Myocyte (in vitro differentiated cells): ENCODE measurements around the gene KRTAP5-5. TPM values are rescaled to one million over a fixed set of nuclear protein-coding genes. Genes with fewer than 3 reads are reported as not detected.
"Not testable (repeated sequence)": the region's sequence is repeated elsewhere in the genome, so short reads cannot be mapped to it uniquely, and the experiment has no call there.

Source experiments
- DNase-seq: peaks from one replicate; pipeline ENCODE4 v3.0.0-alpha.2; 2012; ENCODE audit warnings: low read depth
- total RNA-seq: library from RNA; depleted of rRNA; stranded (reverse); fragments of >200 nt; gene quantifications from 2 replicates; pipeline ENCODE4 v1.2.3, GENCODE V29; 2014

KRTAP5-5 gene
- total RNA-seq, 1 donor from 2014 or later, result not detected

GRCh38 chr11:1641096-1641495 lies 11.5 kb downstream of the KRTAP5-5 start:
- DNase-seq, result no peak

GRCh38 chr11:1642288-1643145 lies 12.9 kb downstream of the KRTAP5-5 start:
- no peak for DNase-seq

GRCh38 chr11:1643146-1643690 lies 13.6 kb downstream of the KRTAP5-5 start:
- DNase-seq, result no peak

GRCh38 chr11:1644601-1645356 lies 15.2 kb downstream of the KRTAP5-5 start:
- no peak for DNase-seq

GRCh38 chr11:1645357-1645821 lies 15.8 kb downstream of the KRTAP5-5 start:
- DNase-seq, result no peak

GRCh38 chr11:1646540-1646939 lies 17.0 kb downstream of the KRTAP5-5 start:
- not testable (repeated sequence) for DNase-seq

GRCh38 chr11:1647901-1648652 lies 18.5 kb downstream of the KRTAP5-5 start:
- no peak for DNase-seq

- DNase-seq, result no peak
Measured at GRCh38 chr11:1648653-1649420, 19.3 kb downstream of the KRTAP5-5 start.

GRCh38 chr11:1650034-1650917 lies 20.7 kb downstream of the KRTAP5-5 start:
- no peak for DNase-seq

GRCh38 chr11:1650918-1651262 lies 21.3 kb downstream of the KRTAP5-5 start:
- no peak for DNase-seq

- peak; percentile 47 for DNase-seq
Measured at GRCh38 chr11:1651411-1651980, 21.9 kb downstream of the KRTAP5-5 start.

- DNase-seq, result no peak
Measured at GRCh38 chr11:1652026-1652425, 22.5 kb downstream of the KRTAP5-5 start.

- no peak for DNase-seq
Measured at GRCh38 chr11:1652442-1652770, 22.8 kb downstream of the KRTAP5-5 start.

GRCh38 chr11:1652771-1653540 lies 23.4 kb downstream of the KRTAP5-5 start:
- peak; percentile 63 for DNase-seq

GRCh38 chr11:1653541-1654387 lies 24.2 kb downstream of the KRTAP5-5 start:
- no peak for DNase-seq

- no peak for DNase-seq
Measured at GRCh38 chr11:1654388-1655167, 25.0 kb downstream of the KRTAP5-5 start.
